DOHH2 (cell line): ENCODE data around the gene RFESD.

ENCODE experiments used
- H3F3A ChIP-seq: fragments of 200-600 bp; sonication (generic), shearing (Covaris generic); 2 replicates; pipeline ENCODE4 v1.6.0; 2016; ENCODE audit warnings: antibody characterized with exemption, mild to moderate bottlenecking; ENCODE audit not compliant: control insufficient read depth, insufficient read depth
- H3K27ac ChIP-seq: fragments of 200-600 bp; sonication (generic); 2 replicates; pipeline ENCODE4 v1.5.1; 2014; ENCODE audit warnings: low read depth, mild to moderate bottlenecking, low read length, moderate library complexity
- H3K27me3 ChIP-seq: fragments of 200-600 bp; sonication (generic); 2 replicates; pipeline ENCODE4 v1.6.1; 2014; ENCODE audit warnings: mild to moderate bottlenecking, low read length, mixed read lengths; ENCODE audit not compliant: control insufficient read depth
- H3K36me3 ChIP-seq: fragments of 200-600 bp; sonication (generic); 2 replicates; pipeline ENCODE4 v1.6.1; 2014; ENCODE audit warnings: mild to moderate bottlenecking, low read length, moderate library complexity, mixed read lengths; ENCODE audit not compliant: control insufficient read depth
- H3K4me1 ChIP-seq: fragments of 200-600 bp; sonication (generic); 2 replicates; pipeline ENCODE4 v1.6.1; 2014; ENCODE audit warnings: mild to moderate bottlenecking, low read length, mixed read lengths; ENCODE audit not compliant: control insufficient read depth
- H3K4me2 ChIP-seq: fragments of 200-600 bp; sonication (generic); 2 replicates; pipeline ENCODE4 v1.6.0; 2014; ENCODE audit warnings: mild to moderate bottlenecking, low read length, moderate library complexity
- H3K4me3 ChIP-seq: fragments of 200-600 bp; sonication (generic); 2 replicates; pipeline ENCODE4 v1.5.1; 2014; ENCODE audit warnings: mild to moderate bottlenecking, low read length, mixed read lengths
- H3K79me2 ChIP-seq: fragments of 200-600 bp; sonication (generic); 2 replicates; pipeline ENCODE4 v1.6.1; 2014; ENCODE audit warnings: mild to moderate bottlenecking, low read length, mixed read lengths; ENCODE audit not compliant: control insufficient read depth
- H3K9me2 ChIP-seq: fragments of 200-600 bp; sonication (generic); replicated peaks from 2 replicates; pipeline ENCODE4 v1.6.1; 2014; ENCODE audit warnings: mild to moderate bottlenecking, low read length, mixed read lengths; ENCODE audit not compliant: control insufficient read depth
- H3K9me3 ChIP-seq: fragments of 200-600 bp; sonication (generic); 2 replicates; pipeline ENCODE4 v1.6.1; 2014; ENCODE audit warnings: antibody characterized with exemption, low read length, mixed read lengths; ENCODE audit not compliant: control insufficient read depth, insufficient read depth
- H4K20me1 ChIP-seq: fragments of 200-600 bp; sonication (generic); 2 replicates; pipeline ENCODE4 v1.6.0; 2014; ENCODE audit warnings: low read depth, mild to moderate bottlenecking, antibody characterized with exemption, low read length, moderate library complexity; ENCODE audit not compliant: control insufficient read depth, insufficient read depth
- CTCF ChIP-seq: fragments of 200-600 bp; sonication (generic); IDR thresholded peaks from one replicate; pipeline ENCODE4 v1.5.1; 2014; ENCODE audit warnings: antibody characterized with exemption, mild to moderate bottlenecking, low read depth, low read length; ENCODE audit not compliant: poor library complexity, severe bottlenecking
- EZH2phosphoT487 ChIP-seq: fragments of 200-600 bp; sonication (generic); IDR thresholded peaks from 2 replicates; pipeline ENCODE4 v1.6.1; 2017; ENCODE audit warnings: borderline replicate concordance, mild to moderate bottlenecking, antibody characterized with exemption, low read length, moderate library complexity, mixed read lengths

Gene RFESD

GRCh38 chr5:95673081-95673480 lies 26.5 kb downstream of the RFESD start:
- Histone ChIP-seq H3K27me3 (peaks cover 7% of the 10 kb centered on the region; the same call in 1 of the 2 replicates), H3K4me1 (no peaks in the 10 kb centered on the region), H3K4me3 (no peak overlapping the region), H3F3A (no peaks in the 10 kb centered on the region), H3K9me3 (no peaks in the 10 kb centered on the region), H3K27ac (no peak overlapping the region), H3K79me2 (no peaks in the 10 kb centered on the region), H3K4me2 (no peak overlapping the region), H3K36me3 (no peaks in the 10 kb centered on the region), H3K9me2 (no peaks in the 10 kb centered on the region), H4K20me1 (no peaks in the 10 kb centered on the region)
- TF ChIP-seq CTCF (no peak), EZH2phosphoT487 (no peak)

GRCh38 chr5:95682891-95683290 lies 36.3 kb downstream of the RFESD start, which contains the start of gene SPATA9:
Gene SPATA9 (minus strand): TSS chr5:95682991. CDS start chr5:95682854, 137 bp downstream.
- Histone ChIP-seq H3K36me3 (no peaks in the 10 kb centered on the region), H3F3A (no peaks in the 10 kb centered on the region), H3K9me3 (no peaks in the 10 kb centered on the region)

GRCh38 chr5:95684361-95684760 lies 37.8 kb downstream of the RFESD start:
- Histone ChIP-seq H3K27me3 (peaks cover 5% of the 10 kb centered on the region), H3K4me3 (no peak overlapping the region), H3K27ac (no peak overlapping the region), H3K4me1 (no peaks in the 10 kb centered on the region), H3K4me2 (no peak overlapping the region), H3K79me2 (no peaks in the 10 kb centered on the region), H3K36me3 (no peaks in the 10 kb centered on the region), H3K9me3 (no peaks in the 10 kb centered on the region), H4K20me1 (no peaks in the 10 kb centered on the region), H3F3A (no peaks in the 10 kb centered on the region), H3K9me2 (no peaks in the 10 kb centered on the region)
- no peak for TF ChIP-seq CTCF
- no peak for TF ChIP-seq EZH2phosphoT487

More at GRCh38 chr5:95682891-95683290, 36.3 kb downstream of the RFESD start, which contains the start of gene SPATA9:
- Histone ChIP-seq H4K20me1 (no peaks in the 10 kb centered on the region), H3K9me2 (no peaks in the 10 kb centered on the region), H3K27me3 (peaks cover 5% of the 10 kb centered on the region), H3K4me3 (no peak within 1 kb of the TSS), H3K79me2 (no peaks in the 10 kb centered on the region), H3K4me2 (no peak within 1 kb of the TSS), H3K4me1 (no peaks in the 10 kb centered on the region), H3K27ac (no peak within 1 kb of the TSS)
- TF ChIP-seq EZH2phosphoT487 (no peak), CTCF (no peak)

- Histone ChIP-seq H3K9me3 (no peaks in the 10 kb centered on the region), H4K20me1 (no peaks in the 10 kb centered on the region), H3K79me2 (no peaks in the 10 kb centered on the region), H3K36me3 (no peaks in the 10 kb centered on the region), H3K27ac (no peak overlapping the region), H3K9me2 (no peaks in the 10 kb centered on the region), H3K27me3 (peaks cover 5% of the 10 kb centered on the region), H3F3A (no peaks in the 10 kb centered on the region), H3K4me2 (no peak overlapping the region), H3K4me3 (no peak overlapping the region), H3K4me1 (no peaks in the 10 kb centered on the region)
- TF ChIP-seq CTCF (no peak), EZH2phosphoT487 (no peak)
Measured at GRCh38 chr5:95686651-95687050, 40.1 kb downstream of the RFESD start.
